Nucleus accumbens (tissue), 56 donors: Measurements from ENCODE around the gene C19orf38.
"Not testable (repeated sequence)": the region's sequence is repeated elsewhere in the genome, so short reads cannot be mapped to it uniquely, and the experiment has no call there.

Experiments
- DNase-seq, 56 donors: peaks; one replicate each; lab custom pipeline; 2025; lab: John Stamatoyannopoulos, UW

Gene C19orf38

DNA sequence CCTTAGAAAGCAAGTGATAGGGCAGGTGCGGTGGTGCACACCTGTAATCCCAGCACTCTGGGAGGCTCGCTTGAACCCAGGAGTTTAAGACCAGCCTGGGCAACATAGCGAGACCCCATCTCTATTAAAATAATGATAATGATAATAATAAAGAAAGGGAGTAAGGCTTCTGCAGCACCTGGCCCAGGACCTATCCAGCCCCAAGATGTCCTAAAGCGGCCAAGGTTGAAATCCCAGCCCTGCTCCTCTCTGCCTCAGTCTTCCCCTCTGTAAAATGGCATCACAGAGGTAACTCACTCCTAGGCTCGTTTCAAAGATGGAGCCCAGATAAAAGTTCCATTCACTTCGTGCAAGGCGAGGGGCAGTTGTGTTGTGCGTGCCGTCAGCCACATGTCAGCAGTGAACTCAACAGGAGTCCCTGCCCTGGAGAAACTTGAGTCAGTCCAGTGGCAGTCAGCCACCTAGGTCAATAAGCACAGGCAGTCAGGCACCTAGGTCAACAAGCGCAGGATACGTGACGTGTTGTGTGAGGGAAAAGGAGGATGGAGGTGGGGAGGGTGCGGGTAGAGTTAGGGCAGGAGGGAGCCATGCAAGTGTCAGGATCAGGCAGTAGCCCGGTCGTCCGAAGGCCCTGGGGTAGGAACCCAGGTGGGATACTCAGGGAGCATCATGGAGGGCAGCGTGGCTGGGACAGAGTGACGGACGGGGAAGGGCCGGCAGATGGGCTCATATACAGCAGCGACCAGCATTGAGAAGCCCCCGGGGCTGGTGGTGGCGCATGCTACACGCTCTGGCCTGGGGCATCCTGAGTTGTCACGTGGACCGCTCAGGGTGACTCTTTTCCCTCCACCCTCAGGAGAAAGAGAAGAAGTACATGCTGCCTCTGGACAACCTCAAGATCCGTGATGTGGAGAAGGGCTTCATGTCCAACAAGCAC, 28.8 kb upstream of the C19orf38 start:
- DNase-seq: no peak

DNA sequence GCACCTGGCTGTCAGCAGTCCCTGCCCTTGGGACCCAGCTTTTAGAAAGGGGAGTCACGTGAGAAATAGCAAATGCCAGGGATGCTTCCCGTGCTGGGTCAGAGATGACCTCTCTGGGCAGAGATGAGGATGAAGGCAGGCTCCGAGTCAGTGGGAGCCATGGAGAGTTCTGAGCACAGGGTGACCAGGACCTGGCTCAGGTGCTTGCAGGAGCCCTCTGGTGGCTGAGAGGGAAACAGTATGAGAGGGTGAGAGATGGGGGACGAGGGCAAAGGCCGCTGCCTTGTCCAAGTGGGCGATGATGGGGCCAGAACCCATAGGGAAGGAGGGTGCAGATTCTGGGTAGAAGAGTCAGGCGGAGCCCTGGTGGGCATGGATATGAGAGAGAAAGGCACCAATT, 28.0 kb upstream of the C19orf38 start:
- DNase-seq: no peak

DNA sequence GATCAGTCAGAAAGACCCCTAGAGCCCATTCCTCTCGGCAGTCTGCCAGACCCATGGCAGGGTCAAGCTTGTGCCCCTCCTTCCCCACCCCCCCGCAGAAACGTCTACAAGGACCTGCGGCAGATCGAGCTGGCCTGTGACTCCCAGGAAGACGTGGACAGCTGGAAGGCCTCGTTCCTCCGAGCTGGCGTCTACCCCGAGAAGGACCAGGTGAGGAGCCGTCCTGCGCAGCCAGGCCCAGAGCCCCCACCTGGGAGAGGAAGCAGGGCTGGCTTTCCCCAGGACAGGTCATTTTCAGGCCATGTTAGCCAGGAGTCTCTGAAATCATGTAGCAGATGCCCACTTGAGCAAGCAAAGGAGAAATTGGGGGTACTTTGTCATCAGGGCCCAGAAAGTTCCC, 24.5 kb upstream of the C19orf38 start:
- DNase-seq: no peak

DNA sequence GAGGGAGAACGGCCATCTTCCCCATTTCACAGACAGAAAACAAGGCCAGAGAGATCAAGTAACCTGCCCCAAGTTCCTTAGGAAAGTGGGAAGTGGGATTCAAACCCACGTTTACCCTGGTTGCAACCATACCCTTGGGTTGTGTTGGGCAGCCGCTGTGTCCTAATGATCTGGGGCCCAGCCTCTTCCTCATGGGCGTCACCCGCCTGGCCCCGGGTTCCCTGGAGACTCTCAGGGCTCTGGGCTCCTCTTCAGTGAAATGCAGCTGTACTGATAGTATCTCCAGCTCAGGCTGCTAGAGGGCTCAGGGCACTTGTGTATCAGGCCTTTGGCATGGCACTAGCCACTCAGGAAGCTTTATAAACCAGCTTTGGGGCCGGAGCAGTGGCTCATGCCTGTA, 22.0 kb upstream of the C19orf38 start:
- DNase-seq: no peak

DNA sequence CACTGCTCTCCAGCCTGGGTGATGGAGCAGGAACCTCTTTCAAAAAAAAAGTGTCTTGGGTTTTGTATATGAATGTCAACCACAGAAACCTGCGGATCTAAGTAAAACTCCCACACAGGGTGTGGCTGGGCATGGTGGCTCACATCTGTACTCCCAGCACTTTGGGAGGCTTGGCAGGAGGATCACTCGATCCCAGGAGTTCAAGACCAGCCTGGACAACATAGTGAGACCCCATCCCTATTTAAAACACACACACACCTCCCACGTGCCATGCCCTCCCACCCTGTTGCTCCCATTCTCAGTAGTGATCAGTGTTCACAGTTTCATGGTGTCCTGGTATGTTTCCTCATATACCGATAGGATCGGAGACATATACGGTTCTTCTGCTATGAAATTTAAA, 21.4 kb upstream of the C19orf38 start:
- DNase-seq: no peak

DNA sequence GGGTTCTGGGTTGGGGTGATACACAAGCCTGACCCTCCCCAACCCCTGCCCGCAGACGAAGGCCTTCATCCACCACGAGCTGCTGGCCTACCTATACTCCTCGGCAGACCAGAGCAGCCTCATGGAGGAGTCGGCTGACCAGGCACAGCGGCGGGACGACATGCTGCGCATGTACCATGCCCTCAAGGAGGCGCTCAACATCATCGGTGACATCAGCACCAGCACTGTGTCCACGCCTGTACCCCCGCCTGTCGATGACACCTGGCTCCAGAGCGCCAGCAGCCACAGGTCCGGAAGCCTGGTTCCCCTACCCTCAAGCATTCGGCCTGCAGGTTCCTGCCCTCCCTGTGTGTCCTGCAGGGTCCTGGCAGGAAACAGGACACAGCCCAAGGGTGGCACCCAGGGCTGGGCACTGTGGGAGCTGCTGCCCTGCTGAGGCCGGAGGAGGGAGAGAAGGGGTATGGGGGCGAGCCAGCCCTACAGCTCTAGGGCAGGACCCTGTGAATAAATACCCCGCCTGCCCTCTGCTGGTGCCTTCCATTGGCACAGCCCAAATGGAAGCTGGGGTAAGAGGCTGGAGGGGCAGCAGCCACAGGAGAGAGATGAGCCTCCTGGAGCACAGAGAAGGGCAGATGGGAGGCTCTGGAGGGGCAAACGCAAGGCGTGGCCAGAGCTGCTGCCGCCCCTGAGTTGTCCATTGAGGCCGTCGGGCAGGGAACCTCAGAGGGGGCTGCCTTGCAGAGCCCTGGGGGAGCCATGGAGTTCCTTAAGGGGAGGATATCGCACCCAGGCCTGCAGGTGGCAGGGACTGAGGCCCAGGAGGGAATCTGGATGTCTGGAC, 19.0 kb upstream of the C19orf38 start:
- no peak for DNase-seq

DNA sequence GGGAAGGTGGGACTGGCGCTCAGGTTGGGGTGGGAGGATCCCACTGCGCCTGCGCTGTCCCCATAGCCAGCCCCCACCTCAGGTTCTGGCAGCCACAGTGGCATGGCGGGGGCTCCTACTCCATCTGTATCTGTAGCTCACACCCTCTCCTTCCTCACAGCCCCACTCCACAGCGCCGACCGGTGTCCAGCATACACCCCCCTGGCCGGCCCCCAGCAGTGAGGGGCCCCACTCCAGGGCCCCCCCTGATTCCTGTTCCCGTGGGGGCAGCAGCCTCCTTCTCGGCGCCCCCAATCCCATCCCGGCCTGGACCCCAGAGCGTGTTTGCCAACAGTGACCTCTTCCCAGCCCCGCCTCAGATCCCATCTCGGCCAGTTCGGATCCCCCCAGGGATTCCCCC, 18.2 kb upstream of the C19orf38 start:
- DNase-seq: no peak

DNA sequence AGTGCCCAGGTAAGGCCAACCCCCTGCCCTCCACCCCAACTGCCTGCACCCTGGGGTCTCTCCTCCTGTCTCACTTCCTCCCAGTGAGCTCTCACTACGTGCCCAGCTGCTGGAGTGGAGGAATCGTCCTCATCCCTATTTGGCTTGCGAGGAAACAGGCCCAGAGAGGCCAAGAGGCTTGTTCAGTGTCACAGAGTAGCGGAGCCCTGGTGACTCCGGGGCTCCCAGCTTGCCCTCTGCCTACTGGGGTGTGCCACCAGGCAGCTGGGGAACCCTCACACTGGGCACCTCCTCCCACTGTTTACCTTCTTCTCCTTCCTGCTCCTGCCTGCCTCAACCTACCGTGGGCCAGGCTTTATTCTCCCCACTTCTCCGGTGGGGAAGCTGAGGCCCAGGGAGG, 17.8 kb upstream of the C19orf38 start:
- no peak for DNase-seq

DNA sequence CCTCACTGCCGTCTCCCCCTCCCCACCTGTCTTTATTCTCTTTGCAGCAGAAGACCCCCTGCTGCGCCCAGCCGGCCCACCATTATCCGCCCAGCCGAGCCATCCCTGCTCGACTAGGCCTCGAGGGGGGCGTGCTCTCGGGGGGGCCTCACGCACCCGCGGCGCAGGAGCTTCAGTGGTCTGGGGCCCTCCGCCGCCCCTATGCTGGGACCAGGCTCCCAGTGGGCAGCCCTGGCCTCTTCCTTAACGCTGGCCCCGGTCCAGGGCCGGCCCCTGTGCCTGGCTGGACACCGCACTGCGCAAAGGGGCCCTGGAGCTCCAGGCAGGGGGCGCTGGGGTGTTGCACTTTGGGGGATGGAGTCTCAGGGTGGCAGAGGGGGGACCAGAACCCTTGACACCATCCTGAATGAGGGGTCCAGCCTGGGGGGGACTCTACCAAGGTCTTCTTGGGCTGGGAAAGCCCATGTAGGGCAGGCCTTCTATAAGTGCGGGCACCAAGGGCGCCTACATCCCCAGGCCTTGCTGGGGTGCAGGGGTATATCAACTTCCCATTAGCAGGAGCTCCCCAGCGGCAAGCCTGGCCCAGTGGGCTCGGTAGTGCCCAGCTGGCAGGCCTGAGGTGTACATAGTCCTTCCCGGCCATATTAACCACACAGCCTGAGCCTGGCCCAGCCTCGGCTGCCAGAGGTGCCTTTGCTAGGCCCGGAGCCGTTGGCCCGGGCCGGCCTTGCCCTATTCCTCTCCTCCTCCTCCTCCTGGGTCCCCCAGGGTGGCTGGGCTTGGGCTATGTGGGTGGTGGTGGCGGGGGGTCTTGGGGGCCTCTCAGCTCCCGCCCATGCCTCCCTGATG, 17.1 kb upstream of the C19orf38 start:
- no peak for DNase-seq

DNA sequence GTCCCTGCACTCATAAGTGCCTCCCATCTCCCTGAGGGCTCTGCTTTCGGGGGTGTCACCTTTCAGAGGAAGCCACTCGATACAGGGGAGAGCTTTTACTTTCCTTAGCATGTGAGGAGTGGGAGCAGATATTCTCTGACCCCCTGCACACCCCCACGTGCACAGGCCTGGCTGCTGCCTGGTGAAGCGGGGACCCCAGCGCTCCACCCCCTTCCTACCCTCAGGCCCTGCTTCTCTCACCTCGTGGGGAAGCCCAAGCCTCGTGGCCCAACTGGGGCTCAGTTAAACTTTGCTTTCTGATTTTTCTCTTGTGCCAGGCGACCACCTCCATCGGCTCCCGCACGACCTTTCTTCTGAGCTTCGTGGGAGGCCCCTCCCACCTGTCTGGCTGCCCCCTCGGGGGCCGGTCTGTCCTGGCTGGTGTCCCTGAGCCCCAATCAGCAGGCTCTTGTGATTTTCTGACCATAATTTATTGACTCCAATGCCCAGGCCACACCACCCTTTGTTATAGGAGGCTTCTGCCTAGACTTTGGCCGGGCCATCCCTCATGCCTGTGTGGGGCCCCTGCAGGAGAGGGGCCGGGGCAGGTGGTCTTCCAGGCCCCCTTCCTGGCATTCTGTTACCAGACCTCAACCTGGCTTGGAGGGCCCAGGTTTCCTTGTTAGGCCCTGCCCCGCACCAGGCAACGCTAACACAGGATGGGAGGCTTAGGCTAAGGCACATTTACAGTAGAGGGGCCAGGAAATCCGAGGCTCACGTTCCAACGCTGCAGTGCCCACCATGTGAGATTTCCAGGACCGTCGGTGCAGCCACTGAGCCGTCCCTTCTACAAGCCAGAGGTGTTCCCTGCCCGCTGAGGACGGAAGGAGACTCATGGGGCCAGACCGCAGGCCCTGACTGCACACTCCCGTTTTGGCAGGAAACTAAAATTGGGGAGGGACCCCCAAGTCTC, 16.0 kb upstream of the C19orf38 start:
- no peak for DNase-seq

DNA sequence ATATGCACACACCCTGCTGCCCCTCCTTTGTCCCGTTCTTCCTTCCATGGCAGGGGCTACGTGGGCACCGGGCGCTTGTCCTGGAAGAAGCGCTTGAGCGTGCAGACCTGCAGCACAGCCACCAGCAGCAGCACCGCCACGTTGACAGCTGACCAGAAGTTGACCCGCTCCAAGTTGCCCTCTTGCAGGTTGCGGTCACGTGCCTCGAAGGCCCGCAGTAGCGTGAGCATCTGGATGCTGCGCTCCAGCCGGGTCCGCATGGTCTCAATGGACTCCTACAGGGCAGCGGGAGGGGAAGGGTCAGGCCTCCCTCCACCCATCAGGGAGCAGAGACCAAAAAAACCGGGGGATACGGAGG, 15.3 kb upstream of the C19orf38 start:
- no peak for DNase-seq

DNA sequence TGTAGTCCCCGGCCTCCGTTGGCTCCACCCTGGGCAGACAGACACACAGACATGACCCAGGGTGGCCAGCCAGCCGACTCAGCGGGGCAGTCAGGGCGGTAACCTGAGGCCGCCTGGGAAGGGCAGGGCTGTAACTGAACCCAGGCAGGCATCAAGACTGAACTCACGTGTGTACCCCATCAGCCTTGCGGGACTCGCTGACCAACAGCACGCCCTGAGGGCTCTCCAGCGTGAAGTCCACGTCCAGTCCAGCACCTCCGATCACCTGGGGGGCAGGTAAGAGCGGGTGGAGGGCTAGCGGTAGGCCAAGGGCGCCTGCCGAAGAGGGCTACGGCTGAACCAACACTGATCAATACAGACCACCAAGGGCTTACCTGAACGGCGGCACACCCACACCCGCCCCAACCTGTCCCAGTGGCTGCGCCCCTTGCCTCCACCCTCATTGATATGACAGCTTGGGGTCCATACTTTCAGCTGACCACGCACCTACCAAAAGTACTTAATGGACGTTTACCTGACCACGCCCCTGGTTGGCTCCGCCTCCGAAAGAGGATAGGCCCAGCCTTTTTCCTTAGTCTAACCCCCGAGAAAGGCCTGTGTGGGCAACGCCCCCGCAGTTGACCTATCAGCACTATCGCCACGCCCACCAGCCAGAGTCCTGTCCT, 13.0 kb upstream of the C19orf38 start:
- DNase-seq: peak in 6 of 56 donors; percentile 19 to 63 (median 40)

DNA sequence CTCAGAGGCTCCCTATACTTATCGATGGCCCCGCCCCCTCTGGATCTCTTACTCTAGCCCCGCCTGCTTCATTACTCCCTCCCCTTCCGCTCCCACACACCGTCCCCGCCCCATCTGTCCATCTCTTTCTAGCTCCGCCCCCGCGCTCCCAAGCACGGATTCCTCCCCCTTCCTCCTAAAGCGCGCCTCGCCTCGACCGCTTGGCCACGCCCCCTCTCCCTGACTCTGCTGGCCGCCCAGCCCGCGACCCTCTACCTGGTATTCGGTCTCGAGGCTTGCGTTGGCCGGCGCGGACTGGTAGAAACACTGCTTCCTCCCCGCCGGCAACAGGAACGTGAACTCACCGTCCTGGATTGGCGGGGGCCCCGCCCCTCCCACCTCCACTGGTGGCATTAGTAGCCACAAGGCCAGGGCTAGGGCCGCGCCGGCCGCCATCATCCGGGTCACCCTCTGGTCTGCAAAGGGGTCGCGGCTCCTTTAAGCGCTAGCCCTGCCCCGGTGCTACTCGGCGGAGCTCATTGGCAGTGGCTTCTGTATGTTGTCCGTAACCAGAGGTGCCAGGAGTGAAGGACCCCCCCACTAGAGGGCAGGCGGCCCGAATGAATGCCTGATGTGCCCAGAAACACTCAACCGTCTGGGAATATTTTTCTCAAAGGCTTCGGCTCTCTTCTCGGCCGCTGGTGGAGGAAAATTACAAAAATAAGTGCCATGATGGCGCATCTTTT, 12.3 kb upstream of the C19orf38 start, which contains the start of gene TMED1:
Gene TMED1 (minus strand): TSS at position 459 of the 725 bp plus-strand sequence. CDS start 21 bp downstream, at position 438.
- peak; percentile 87 to 100 (median 96) for DNase-seq

DNA sequence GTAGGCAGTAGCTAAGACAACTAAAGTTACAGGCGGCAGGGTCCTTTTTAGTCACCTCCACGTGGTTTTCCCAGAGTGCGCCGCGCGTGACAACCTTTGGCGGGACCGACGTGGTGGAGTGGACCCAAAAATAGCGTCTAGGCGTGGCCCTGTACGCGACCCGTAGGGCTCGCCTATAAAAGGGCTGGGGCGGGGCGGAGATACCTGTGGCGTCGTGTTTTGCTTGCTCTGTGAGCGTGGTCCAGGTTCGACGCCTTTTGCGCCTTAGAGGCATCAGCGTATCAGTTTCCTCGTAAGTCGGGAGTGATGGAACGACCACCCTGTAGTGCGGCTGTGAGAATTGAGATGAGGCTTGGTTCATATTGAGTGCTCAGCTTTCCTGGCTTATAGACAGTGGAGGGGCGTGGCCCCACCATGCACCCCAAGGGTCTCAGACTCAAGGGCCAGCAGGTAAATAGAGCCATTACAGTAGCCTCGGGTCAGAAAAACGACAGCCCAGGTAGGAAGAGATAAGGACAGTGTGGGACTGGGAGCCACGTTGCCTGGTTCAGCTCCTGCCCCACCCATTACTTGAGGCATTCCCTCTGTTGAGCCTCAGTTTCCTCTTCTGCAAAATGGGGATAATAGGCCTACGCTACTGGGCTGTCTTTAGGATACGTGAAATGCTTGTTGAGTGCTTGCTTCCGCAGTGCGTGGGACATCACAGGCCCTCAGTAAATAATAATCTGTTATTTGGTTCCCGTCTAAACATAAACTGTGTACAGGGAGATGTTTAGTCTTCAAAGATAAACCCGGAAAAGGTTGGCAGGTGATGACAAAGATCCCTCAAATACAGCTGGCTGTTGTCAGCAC, 11.5 kb upstream of the C19orf38 start:
- DNase-seq: peak in 39 of 56 donors; percentile 52 to 98 (median 90)

DNA sequence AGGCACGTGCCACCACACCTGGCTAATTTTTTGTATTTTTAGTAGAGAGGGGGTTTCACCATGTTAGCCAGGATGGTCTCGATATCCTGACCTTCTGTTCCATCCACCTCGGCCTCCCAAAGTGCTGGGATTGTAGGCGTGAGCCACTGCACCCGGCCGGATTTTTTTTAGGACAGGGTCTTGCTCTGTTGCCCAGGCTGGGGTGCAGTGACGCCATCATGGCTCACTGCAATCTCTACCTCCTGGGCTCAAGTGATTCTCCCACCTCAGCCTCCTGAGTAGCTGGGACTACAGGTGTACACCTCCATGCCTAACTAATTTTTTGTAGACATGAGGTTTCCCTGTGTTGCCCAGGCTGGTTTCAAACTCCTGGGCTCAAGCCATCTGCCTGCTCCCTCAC, 10.6 kb upstream of the C19orf38 start:
- DNase-seq: not testable (repeated sequence)

DNA sequence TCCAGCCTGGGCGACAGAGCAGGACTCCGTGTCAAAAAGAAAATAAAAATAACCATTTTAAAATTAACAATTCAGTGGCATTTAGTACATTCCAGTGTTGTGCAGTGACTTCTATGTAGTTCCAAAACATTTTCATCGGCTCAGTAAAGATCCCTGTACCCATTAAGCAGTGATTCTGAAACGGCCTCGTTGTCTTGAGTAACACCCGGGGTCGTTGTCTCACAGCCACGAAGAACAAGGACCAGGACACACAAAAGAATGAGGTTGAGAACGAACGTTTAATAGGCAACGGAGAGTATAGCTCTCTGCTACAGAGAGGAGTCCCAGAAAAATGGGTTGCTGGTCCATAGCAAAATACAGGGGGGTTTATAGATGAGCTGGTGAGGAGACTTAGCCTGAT, 9.8 kb upstream of the C19orf38 start:
- DNase-seq: no peak
